NCI-H1694 (cell line): ENCODE data around the gene LRFN4.

ENCODE experiments used
- DNase-seq: peaks from one replicate; lab custom pipeline; 2025; lab: John Stamatoyannopoulos, UW

The LRFN4 gene

GRCh38 chr11:66870616-66871520 lies 14.0 kb downstream of the LRFN4 start:
- no peak for DNase-seq

GRCh38 chr11:66871521-66871901 lies 14.6 kb downstream of the LRFN4 start:
- no peak for DNase-seq

GRCh38 chr11:66874232-66874631 lies 17.4 kb downstream of the LRFN4 start:
- DNase-seq: no peak

GRCh38 chr11:66875378-66875777 lies 18.5 kb downstream of the LRFN4 start:
- no peak for DNase-seq

- DNase-seq: no peak
These were observed 20.9 kb downstream of the LRFN4 start for GRCh38 chr11:66877588-66878385.

GRCh38 chr11:66878474-66878873 lies 21.6 kb downstream of the LRFN4 start:
- no peak for DNase-seq

GRCh38 chr11:66879000-66879399 lies 22.1 kb downstream of the LRFN4 start:
- no peak for DNase-seq

- DNase-seq: no peak
These were observed 22.7 kb downstream of the LRFN4 start for GRCh38 chr11:66879583-66879982.

GRCh38 chr11:66879999-66880398 lies 23.1 kb downstream of the LRFN4 start:
- no peak for DNase-seq

GRCh38 chr11:66880496-66881450 lies 23.9 kb downstream of the LRFN4 start:
- peak; percentile 39 for DNase-seq

GRCh38 chr11:66881451-66881835 lies 24.6 kb downstream of the LRFN4 start:
- DNase-seq: no peak

GRCh38 chr11:66881927-66882452 lies 25.1 kb downstream of the LRFN4 start:
- DNase-seq: peak; percentile 27

GRCh38 chr11:66882561-66883015 lies 25.7 kb downstream of the LRFN4 start:
- DNase-seq: no peak

GRCh38 chr11:66883016-66883965 lies 26.4 kb downstream of the LRFN4 start:
- peak; percentile 69 for DNase-seq

- no peak for DNase-seq
These were observed 27.6 kb downstream of the LRFN4 start for GRCh38 chr11:66884443-66884842.

- DNase-seq: no peak
These were observed 28.6 kb downstream of the LRFN4 start for GRCh38 chr11:66885469-66885868.

- no peak for DNase-seq
These were observed 29.1 kb downstream of the LRFN4 start for GRCh38 chr11:66885950-66886440.

- no peak for DNase-seq
These were observed 29.9 kb downstream of the LRFN4 start for GRCh38 chr11:66886671-66887221.

- no peak for DNase-seq
These were observed 30.7 kb downstream of the LRFN4 start for GRCh38 chr11:66887526-66887925.

- DNase-seq: no peak
These were observed 31.4 kb downstream of the LRFN4 start for GRCh38 chr11:66888282-66888681.
